Smooth muscle cell (in vitro differentiated cells): ENCODE measurements around the gene LRIG2. TPM values are rescaled to one million over a fixed set of nuclear protein-coding genes. Genes with fewer than 3 reads are reported as not detected.
"Not testable (repeated sequence)": the region's sequence is repeated elsewhere in the genome, so short reads cannot be mapped to it uniquely, and the experiment has no call there.

Source experiments
- DNase-seq: peaks from one replicate; lab custom pipeline; 2025; ENCODE audit not compliant: unreplicated experiment; lab: John Stamatoyannopoulos, UW
- H2AFZ ChIP-seq: fragments of 200-600 bp; sonication (generic); 2 replicates; pipeline ENCODE4 v1.6.0; 2016; ENCODE audit warnings: antibody characterized with exemption, low read depth, mild to moderate bottlenecking
- H3F3A ChIP-seq: fragments of 200-600 bp; sonication (generic); 2 replicates; pipeline ENCODE4 v1.6.0; 2017; ENCODE audit warnings: antibody characterized with exemption, low read depth
- H3K27ac ChIP-seq: fragments of 200-600 bp; sonication (generic); 2 replicates; pipeline ENCODE4 v1.5.1; 2016; ENCODE audit warnings: low read depth, mild to moderate bottlenecking
- H3K27me3 ChIP-seq: fragments of 200-600 bp; sonication (generic); 2 replicates; pipeline ENCODE4 v1.6.1; 2016; ENCODE audit warnings: low read depth, mild to moderate bottlenecking
- H3K36me3 ChIP-seq: fragments of 200-600 bp; sonication (generic); 2 replicates; pipeline ENCODE4 v1.5.1; 2016; ENCODE audit warnings: low read depth
- H3K4me1 ChIP-seq: fragments of 200-600 bp; sonication (generic); 2 replicates; pipeline ENCODE4 v1.5.1; 2016; ENCODE audit warnings: low read depth
- H3K4me2 ChIP-seq: fragments of 200-600 bp; sonication (generic); 2 replicates; pipeline ENCODE4 v1.6.0; 2016; ENCODE audit warnings: mild to moderate bottlenecking
- H3K4me3 ChIP-seq: fragments of 200-600 bp; sonication (generic); 2 replicates; pipeline ENCODE4 v1.5.1; 2016; ENCODE audit warnings: mild to moderate bottlenecking
- H3K79me2 ChIP-seq: fragments of 200-600 bp; sonication (generic); 2 replicates; pipeline ENCODE4 v1.6.0; 2016; ENCODE audit warnings: low read depth, mild to moderate bottlenecking
- H3K9ac ChIP-seq: fragments of 200-600 bp; sonication (generic); 2 replicates; pipeline ENCODE4 v1.6.0; 2016; ENCODE audit warnings: low read depth
- H3K9me3 ChIP-seq: fragments of 200-600 bp; sonication (generic); replicated peaks from 2 replicates; pipeline ENCODE4 v1.5.1; 2016; ENCODE audit warnings: low read depth
- H4K20me1 ChIP-seq: fragments of 200-600 bp; sonication (generic); 2 replicates; pipeline ENCODE4 v1.6.0; 2016; ENCODE audit warnings: low read depth
- CTCF ChIP-seq: fragments of 200-600 bp; sonication (generic); IDR thresholded peaks from 2 replicates; pipeline ENCODE4 v1.5.1; 2017; ENCODE audit warnings: borderline replicate concordance, mild to moderate bottlenecking, antibody characterized with exemption; ENCODE audit not compliant: insufficient read depth, poor library complexity, severe bottlenecking
- WGBS: methylation state at CpG from one replicate; pipeline ENCODE4 v1.1.7; 2016; ENCODE audit warnings: low lambda C conversion rate; 5-methylcytosine and 5-hydroxymethylcytosine counted together
- polyA plus RNA-seq: library from polyadenylated mRNA; unstranded; fragments of >200 nt; fragmentation: Nextera tagmentation; extraction: Ambion mirVana; gene quantifications from 2 replicates; pipeline ENCODE4 v1.2.1, GENCODE V29; 2016
- total RNA-seq: library from RNA; depleted of rRNA; stranded (reverse); fragments of >200 nt; gene quantifications from 2 replicates; pipeline ENCODE4 v1.2.3, GENCODE V29; 2014

The LRIG2 gene
- total and polyA plus RNA-seq, 2 experiments from 2014 or later, result 4.2 to 10.6 TPM

GRCh38 chr1:113041569-113042284 lies 31.3 kb upstream of the LRIG2 start:
- Histone ChIP-seq H3K27ac (no peak overlapping the region), H3K9me3 (no peaks in the 10 kb centered on the region), H3K9ac (no peak overlapping the region)

GRCh38 chr1:113042285-113043143 lies 30.5 kb upstream of the LRIG2 start:
- peak; percentile 52 for TF ChIP-seq CTCF
- no peak overlapping the region for H3K9ac ChIP-seq
- H3F3A ChIP-seq, result no peaks in the 10 kb centered on the region
- no peaks in the 10 kb centered on the region for H3K9me3 ChIP-seq
- H2AFZ ChIP-seq, result no peak overlapping the region
- H3K27me3 ChIP-seq, result no peaks in the 10 kb centered on the region
- H3K4me2 ChIP-seq, result peak overlapping the region; percentile 45
- 1% methylated on average over 11 of the region's 11 CpGs for WGBS
- no peaks in the 10 kb centered on the region for H3K79me2 ChIP-seq
- H4K20me1 ChIP-seq, result no peaks in the 10 kb centered on the region
- peak overlapping the region; percentile 47 for H3K27ac ChIP-seq
- no peaks in the 10 kb centered on the region for H3K36me3 ChIP-seq
- H3K4me3 ChIP-seq, result no peak overlapping the region
- peaks cover 22% of the 10 kb centered on the region for H3K4me1 ChIP-seq
- peak; percentile 14 for DNase-seq

More at GRCh38 chr1:113041569-113042284, 31.3 kb upstream of the LRIG2 start:
- no peaks in the 10 kb centered on the region for H3F3A ChIP-seq
- H3K36me3 ChIP-seq, result no peaks in the 10 kb centered on the region
- H3K4me1 ChIP-seq, result peaks cover 22% of the 10 kb centered on the region
- H3K79me2 ChIP-seq, result no peaks in the 10 kb centered on the region
- no peaks in the 10 kb centered on the region for H3K27me3 ChIP-seq
- no peak overlapping the region for H2AFZ ChIP-seq
- H3K4me2 ChIP-seq, result peak overlapping the region; percentile 5
- WGBS, result 16% methylated on average over 1 of the region's 1 CpG
- DNase-seq, result no peak
- no peak for TF ChIP-seq CTCF
- H4K20me1 ChIP-seq, result no peaks in the 10 kb centered on the region
- H3K4me3 ChIP-seq, result no peak overlapping the region

GRCh38 chr1:113043144-113043488 lies 29.9 kb upstream of the LRIG2 start:
- not testable (repeated sequence) for H3K9ac ChIP-seq, H3K4me3 ChIP-seq, H3K9me3 ChIP-seq, H4K20me1 ChIP-seq, H2AFZ ChIP-seq, H3K36me3 ChIP-seq, H3F3A ChIP-seq, H3K27me3 ChIP-seq, DNase-seq, H3K79me2 ChIP-seq
- peaks cover 22% of the 10 kb centered on the region for H3K4me1 ChIP-seq
- 63% methylated on average over 12 of the region's 12 CpGs for WGBS
- peak overlapping the region; percentile 47 for H3K27ac ChIP-seq
- peak overlapping the region; percentile 45 for H3K4me2 ChIP-seq

- H3K27ac ChIP-seq, result no peak overlapping the region
- H3K9ac ChIP-seq, result no peak overlapping the region
- no peaks in the 10 kb centered on the region for H3K79me2 ChIP-seq
- no peaks in the 10 kb centered on the region for H3K9me3 ChIP-seq
- no peak for DNase-seq
- no peaks in the 10 kb centered on the region for H4K20me1 ChIP-seq
- WGBS, result 70% methylated on average over 4 of the region's 4 CpGs
- no peak overlapping the region for H3K4me2 ChIP-seq
- H3K4me1 ChIP-seq, result peaks cover 7% of the 10 kb centered on the region
- H2AFZ ChIP-seq, result no peak overlapping the region
- TF ChIP-seq CTCF, result no peak
- no peaks in the 10 kb centered on the region for H3K27me3 ChIP-seq
- no peaks in the 10 kb centered on the region for H3F3A ChIP-seq
- no peaks in the 10 kb centered on the region for H3K36me3 ChIP-seq
- H3K4me3 ChIP-seq, result no peak overlapping the region
Measured at GRCh38 chr1:113046569-113046968, 26.4 kb upstream of the LRIG2 start.
